HepG2 (cell line): ENCODE data around the gene GIPC1. TPM values are rescaled to one million over a fixed set of nuclear protein-coding genes. Genes with fewer than 3 reads are reported as not detected.

Experiments used
- KLF13 ChIP-seq: sonication (generic); formaldehyde crosslinking; IDR thresholded peaks from 2 replicates; pipeline ENCODE4 v1.4.0; 2020; ENCODE audit warnings: mild to moderate bottlenecking, missing genetic modification reagents
- POLR2A ChIP-seq, 2 experiments: IDR thresholded peaks; 2 replicates each; pipeline ENCODE4 v1.6.1; 2011; ENCODE audit warnings: low read depth in 2 of 2, low read length in 2 of 2, mild to moderate bottlenecking in 1 of 2, moderate library complexity in 1 of 2; ENCODE audit not compliant: insufficient read depth in 1 of 2
- polyA plus RNA-seq, 8 experiments: library from polyadenylated mRNA; depleted of rRNA in 3 of 8; stranded (reverse) in 7 of 8; unstranded in 1 of 8; fragments of >200 nt; fragmentation: Illumina TruSeq in 4 of 8; extraction: Trizol in 4 of 8; gene quantifications; 2 replicates each; pipeline versions ENCODE4 v1.2.1 to v1.2.3, GENCODE V29; 2011 to 2016; ENCODE audit warnings: low read depth in 4 of 8, missing spikeins in 1 of 8, mixed read lengths in 1 of 8; ENCODE audit not compliant: insufficient read depth in 1 of 8
- total RNA-seq, 5 experiments: library from RNA; depleted of rRNA; stranded (reverse); fragments of >200 nt; fragmentation: Illumina TruSeq; extraction: Trizol; gene quantifications; 2 replicates each; pipeline ENCODE4 v1.2.3, GENCODE V29; 2016; ENCODE audit warnings: low read depth in 1 of 5
- TF ChIP-seq, protein P1 (sequence below), 2 experiments: fragments of 450-650 bp in 1 of 2; sonication (generic) in 1 of 2; formaldehyde crosslinking in 1 of 2; IDR thresholded peaks; 2 replicates each; pipeline versions ENCODE4 v1.6.1 to v1.8.0; 2016 to 2022; ENCODE audit warnings: antibody characterized with exemption in 1 of 2, mild to moderate bottlenecking in 1 of 2, missing genetic modification reagents in 1 of 2
- TF ChIP-seq, protein P2 (sequence below): sonication (generic); formaldehyde crosslinking; conservative IDR thresholded peaks from 2 replicates; pipeline ENCODE4 v1.8.0; 2022; ENCODE audit warnings: missing genetic modification reagents
- TF ChIP-seq, protein P3 (sequence below): IDR thresholded peaks from 2 replicates; pipeline ENCODE4 v1.4.0; 2020; ENCODE audit warnings: mild to moderate bottlenecking, missing genetic modification reagents
- TF ChIP-seq, protein P4 (sequence below): sonication (generic); formaldehyde crosslinking; IDR thresholded peaks from 2 replicates; pipeline ENCODE4 v1.9.0; 2021; ENCODE audit warnings: mild to moderate bottlenecking, missing genetic modification reagents

The GIPC1 gene
- total and polyA plus RNA-seq, 2 of the 13 experiments (the other 11 are each of a cell fraction or from before 2014, with no cell fraction given), result 27.1 to 48.1 TPM

DNA sequence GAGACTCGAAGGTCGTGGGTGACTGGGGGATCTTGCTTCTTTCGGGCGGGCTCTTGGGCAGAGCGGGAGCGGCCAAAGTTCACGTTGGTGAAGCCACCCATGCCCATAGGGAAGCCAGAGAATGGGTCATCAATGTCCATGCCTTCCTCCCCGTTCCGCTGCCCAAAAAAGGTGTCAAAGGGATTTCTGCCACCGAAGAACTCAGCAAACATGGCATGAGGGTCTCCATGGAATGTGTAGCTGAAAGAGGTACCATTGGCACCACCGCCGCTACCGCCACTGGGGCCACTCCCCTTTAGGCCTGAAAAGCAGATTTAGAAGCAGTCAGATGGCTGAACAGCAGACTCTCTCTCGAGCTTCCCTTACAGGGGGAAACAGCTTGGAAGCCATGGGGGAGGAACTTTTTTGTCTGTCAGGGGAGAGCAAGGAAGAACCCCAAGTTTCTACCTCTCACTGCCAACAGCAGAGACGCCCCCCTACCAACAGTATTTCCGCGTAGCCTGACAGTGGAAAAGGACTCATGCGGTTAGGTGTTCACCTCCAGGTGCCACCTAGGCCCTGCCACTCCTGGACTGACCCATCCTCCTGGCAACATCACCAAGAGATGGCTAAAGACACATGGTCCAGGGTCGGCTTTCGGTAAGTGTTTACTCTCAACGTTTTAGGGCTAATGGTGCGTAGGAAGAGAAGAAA, 21.0 kb upstream of the GIPC1 start (continued):
- TF ChIP-seq, protein P1, sequence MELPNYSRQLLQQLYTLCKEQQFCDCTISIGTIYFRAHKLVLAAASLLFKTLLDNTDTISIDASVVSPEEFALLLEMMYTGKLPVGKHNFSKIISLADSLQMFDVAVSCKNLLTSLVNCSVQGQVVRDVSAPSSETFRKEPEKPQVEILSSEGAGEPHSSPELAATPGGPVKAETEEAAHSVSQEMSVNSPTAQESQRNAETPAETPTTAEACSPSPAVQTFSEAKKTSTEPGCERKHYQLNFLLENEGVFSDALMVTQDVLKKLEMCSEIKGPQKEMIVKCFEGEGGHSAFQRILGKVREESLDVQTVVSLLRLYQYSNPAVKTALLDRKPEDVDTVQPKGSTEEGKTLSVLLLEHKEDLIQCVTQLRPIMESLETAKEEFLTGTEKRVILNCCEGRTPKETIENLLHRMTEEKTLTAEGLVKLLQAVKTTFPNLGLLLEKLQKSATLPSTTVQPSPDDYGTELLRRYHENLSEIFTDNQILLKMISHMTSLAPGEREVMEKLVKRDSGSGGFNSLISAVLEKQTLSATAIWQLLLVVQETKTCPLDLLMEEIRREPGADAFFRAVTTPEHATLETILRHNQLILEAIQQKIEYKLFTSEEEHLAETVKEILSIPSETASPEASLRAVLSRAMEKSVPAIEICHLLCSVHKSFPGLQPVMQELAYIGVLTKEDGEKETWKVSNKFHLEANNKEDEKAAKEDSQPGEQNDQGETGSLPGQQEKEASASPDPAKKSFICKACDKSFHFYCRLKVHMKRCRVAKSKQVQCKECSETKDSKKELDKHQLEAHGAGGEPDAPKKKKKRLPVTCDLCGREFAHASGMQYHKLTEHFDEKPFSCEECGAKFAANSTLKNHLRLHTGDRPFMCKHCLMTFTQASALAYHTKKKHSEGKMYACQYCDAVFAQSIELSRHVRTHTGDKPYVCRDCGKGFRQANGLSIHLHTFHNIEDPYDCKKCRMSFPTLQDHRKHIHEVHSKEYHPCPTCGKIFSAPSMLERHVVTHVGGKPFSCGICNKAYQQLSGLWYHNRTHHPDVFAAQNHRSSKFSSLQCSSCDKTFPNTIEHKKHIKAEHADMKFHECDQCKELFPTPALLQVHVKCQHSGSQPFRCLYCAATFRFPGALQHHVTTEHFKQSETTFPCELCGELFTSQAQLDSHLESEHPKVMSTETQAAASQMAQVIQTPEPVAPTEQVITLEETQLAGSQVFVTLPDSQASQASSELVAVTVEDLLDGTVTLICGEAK (IDR thresholded peaks at IDR 0.05), result no peak
- TF ChIP-seq, protein P1 (CRISPR knock-in tag; IDR thresholded peaks at IDR 0.05), result no peak
- TF ChIP-seq, protein P2, sequence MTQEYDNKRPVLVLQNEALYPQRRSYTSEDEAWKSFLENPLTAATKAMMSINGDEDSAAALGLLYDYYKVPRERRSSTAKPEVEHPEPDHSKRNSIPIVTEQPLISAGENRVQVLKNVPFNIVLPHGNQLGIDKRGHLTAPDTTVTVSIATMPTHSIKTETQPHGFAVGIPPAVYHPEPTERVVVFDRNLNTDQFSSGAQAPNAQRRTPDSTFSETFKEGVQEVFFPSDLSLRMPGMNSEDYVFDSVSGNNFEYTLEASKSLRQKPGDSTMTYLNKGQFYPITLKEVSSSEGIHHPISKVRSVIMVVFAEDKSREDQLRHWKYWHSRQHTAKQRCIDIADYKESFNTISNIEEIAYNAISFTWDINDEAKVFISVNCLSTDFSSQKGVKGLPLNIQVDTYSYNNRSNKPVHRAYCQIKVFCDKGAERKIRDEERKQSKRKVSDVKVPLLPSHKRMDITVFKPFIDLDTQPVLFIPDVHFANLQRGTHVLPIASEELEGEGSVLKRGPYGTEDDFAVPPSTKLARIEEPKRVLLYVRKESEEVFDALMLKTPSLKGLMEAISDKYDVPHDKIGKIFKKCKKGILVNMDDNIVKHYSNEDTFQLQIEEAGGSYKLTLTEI (CRISPR knock-in tag), result no peak
- TF ChIP-seq KLF13, result no peak
- TF ChIP-seq POLR2A (IDR thresholded peaks at IDR 0.05; ENCODE audit: insufficient read depth in 1 of 2, low read depth in 2 of 2, low read length in 2 of 2), result no peak; a peak in 1 of 4 replicates
- TF ChIP-seq, protein P3, sequence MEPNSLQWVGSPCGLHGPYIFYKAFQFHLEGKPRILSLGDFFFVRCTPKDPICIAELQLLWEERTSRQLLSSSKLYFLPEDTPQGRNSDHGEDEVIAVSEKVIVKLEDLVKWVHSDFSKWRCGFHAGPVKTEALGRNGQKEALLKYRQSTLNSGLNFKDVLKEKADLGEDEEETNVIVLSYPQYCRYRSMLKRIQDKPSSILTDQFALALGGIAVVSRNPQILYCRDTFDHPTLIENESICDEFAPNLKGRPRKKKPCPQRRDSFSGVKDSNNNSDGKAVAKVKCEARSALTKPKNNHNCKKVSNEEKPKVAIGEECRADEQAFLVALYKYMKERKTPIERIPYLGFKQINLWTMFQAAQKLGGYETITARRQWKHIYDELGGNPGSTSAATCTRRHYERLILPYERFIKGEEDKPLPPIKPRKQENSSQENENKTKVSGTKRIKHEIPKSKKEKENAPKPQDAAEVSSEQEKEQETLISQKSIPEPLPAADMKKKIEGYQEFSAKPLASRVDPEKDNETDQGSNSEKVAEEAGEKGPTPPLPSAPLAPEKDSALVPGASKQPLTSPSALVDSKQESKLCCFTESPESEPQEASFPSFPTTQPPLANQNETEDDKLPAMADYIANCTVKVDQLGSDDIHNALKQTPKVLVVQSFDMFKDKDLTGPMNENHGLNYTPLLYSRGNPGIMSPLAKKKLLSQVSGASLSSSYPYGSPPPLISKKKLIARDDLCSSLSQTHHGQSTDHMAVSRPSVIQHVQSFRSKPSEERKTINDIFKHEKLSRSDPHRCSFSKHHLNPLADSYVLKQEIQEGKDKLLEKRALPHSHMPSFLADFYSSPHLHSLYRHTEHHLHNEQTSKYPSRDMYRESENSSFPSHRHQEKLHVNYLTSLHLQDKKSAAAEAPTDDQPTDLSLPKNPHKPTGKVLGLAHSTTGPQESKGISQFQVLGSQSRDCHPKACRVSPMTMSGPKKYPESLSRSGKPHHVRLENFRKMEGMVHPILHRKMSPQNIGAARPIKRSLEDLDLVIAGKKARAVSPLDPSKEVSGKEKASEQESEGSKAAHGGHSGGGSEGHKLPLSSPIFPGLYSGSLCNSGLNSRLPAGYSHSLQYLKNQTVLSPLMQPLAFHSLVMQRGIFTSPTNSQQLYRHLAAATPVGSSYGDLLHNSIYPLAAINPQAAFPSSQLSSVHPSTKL (CRISPR knock-in tag), result no peak
- TF ChIP-seq, protein P4, sequence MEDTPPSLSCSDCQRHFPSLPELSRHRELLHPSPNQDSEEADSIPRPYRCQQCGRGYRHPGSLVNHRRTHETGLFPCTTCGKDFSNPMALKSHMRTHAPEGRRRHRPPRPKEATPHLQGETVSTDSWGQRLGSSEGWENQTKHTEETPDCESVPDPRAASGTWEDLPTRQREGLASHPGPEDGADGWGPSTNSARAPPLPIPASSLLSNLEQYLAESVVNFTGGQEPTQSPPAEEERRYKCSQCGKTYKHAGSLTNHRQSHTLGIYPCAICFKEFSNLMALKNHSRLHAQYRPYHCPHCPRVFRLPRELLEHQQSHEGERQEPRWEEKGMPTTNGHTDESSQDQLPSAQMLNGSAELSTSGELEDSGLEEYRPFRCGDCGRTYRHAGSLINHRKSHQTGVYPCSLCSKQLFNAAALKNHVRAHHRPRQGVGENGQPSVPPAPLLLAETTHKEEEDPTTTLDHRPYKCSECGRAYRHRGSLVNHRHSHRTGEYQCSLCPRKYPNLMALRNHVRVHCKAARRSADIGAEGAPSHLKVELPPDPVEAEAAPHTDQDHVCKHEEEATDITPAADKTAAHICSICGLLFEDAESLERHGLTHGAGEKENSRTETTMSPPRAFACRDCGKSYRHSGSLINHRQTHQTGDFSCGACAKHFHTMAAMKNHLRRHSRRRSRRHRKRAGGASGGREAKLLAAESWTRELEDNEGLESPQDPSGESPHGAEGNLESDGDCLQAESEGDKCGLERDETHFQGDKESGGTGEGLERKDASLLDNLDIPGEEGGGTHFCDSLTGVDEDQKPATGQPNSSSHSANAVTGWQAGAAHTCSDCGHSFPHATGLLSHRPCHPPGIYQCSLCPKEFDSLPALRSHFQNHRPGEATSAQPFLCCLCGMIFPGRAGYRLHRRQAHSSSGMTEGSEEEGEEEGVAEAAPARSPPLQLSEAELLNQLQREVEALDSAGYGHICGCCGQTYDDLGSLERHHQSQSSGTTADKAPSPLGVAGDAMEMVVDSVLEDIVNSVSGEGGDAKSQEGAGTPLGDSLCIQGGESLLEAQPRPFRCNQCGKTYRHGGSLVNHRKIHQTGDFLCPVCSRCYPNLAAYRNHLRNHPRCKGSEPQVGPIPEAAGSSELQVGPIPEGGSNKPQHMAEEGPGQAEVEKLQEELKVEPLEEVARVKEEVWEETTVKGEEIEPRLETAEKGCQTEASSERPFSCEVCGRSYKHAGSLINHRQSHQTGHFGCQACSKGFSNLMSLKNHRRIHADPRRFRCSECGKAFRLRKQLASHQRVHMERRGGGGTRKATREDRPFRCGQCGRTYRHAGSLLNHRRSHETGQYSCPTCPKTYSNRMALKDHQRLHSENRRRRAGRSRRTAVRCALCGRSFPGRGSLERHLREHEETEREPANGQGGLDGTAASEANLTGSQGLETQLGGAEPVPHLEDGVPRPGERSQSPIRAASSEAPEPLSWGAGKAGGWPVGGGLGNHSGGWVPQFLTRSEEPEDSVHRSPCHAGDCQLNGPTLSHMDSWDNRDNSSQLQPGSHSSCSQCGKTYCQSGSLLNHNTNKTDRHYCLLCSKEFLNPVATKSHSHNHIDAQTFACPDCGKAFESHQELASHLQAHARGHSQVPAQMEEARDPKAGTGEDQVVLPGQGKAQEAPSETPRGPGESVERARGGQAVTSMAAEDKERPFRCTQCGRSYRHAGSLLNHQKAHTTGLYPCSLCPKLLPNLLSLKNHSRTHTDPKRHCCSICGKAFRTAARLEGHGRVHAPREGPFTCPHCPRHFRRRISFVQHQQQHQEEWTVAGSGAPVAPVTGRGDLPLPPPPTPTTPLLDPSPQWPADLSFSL (CRISPR knock-in tag), result no peak
